Fibroblast of skin of right biceps (primary cell): ENCODE results near the gene VWA5A.

Experiments
- DNase-seq: peaks from one replicate; pipeline ENCODE4 v3.0.0-alpha.2; 2013

VWA5A gene

GRCh38 chr11:124114942-124115781, at the start of gene VWA5A:
TSS of gene VWA5A (plus strand) at chr11:124115450. CDS start at chr11:124117512, 2,062 bp downstream.
- DNase-seq: peak; percentile 93

GRCh38 chr11:124068601-124069110, 46.6 kb upstream of the VWA5A start:
- DNase-seq: no peak

GRCh38 chr11:124069429-124070401, 45.5 kb upstream of the VWA5A start:
- DNase-seq: peak; percentile 57

GRCh38 chr11:124070915-124071622, 44.2 kb upstream of the VWA5A start:
- DNase-seq: peak; percentile 63

- DNase-seq: no peak
Observed at GRCh38 chr11:124071623-124071948, 43.7 kb upstream of the VWA5A start.

GRCh38 chr11:124072147-124072546, 43.1 kb upstream of the VWA5A start:
- no peak for DNase-seq

- DNase-seq: no peak
Observed at GRCh38 chr11:124074554-124074953, 40.7 kb upstream of the VWA5A start.

GRCh38 chr11:124075492-124075840, 39.8 kb upstream of the VWA5A start:
- DNase-seq: no peak

- DNase-seq: peak; percentile 12
Observed at GRCh38 chr11:124075841-124076651, 39.2 kb upstream of the VWA5A start.

- DNase-seq: no peak
Observed at GRCh38 chr11:124077266-124077665, 38.0 kb upstream of the VWA5A start.

- DNase-seq: no peak
Observed at GRCh38 chr11:124078591-124078990, 36.7 kb upstream of the VWA5A start.

- DNase-seq: no peak
Observed at GRCh38 chr11:124079631-124080326, 35.5 kb upstream of the VWA5A start.

GRCh38 chr11:124080327-124081001, 34.8 kb upstream of the VWA5A start:
- peak; percentile 3 for DNase-seq

GRCh38 chr11:124081483-124081882, 33.8 kb upstream of the VWA5A start:
- no peak for DNase-seq

GRCh38 chr11:124082371-124082770, 32.9 kb upstream of the VWA5A start:
- no peak for DNase-seq

- DNase-seq: peak; percentile 17
Observed at GRCh38 chr11:124085583-124085982, 29.7 kb upstream of the VWA5A start.

- no peak for DNase-seq
Observed at GRCh38 chr11:124085997-124086846, 29.0 kb upstream of the VWA5A start.

- DNase-seq: no peak
Observed at GRCh38 chr11:124090996-124091395, 24.3 kb upstream of the VWA5A start.

- no peak for DNase-seq
Observed at GRCh38 chr11:124093330-124093729, 21.9 kb upstream of the VWA5A start.

- DNase-seq: no peak
Observed at GRCh38 chr11:124094731-124095130, 20.5 kb upstream of the VWA5A start.
